MM.1S (cell line): ENCODE results near the gene KAT2B.
"Not testable (repeated sequence)": the region's sequence is repeated elsewhere in the genome, so short reads cannot be mapped to it uniquely, and the experiment has no call there.

Source experiments
- EZH2 ChIP-seq: fragments of 300-600 bp; sonication (generic); optimal IDR thresholded peaks from 2 replicates; pipeline ENCODE3; 2017; ENCODE audit warnings: low read depth, mild to moderate bottlenecking, antibody characterized with exemption, low read length, mixed read lengths
- EZH2phosphoT487 ChIP-seq: fragments of 300-600 bp; sonication (generic); IDR thresholded peaks from 2 replicates; pipeline ENCODE4 v1.6.1; 2018; ENCODE audit warnings: antibody characterized with exemption, low read length
- TF ChIP-seq, protein P1 (sequence below): fragments of 300-600 bp; sonication (generic); IDR thresholded peaks from 2 replicates; pipeline ENCODE4 v1.5.1; 2016; ENCODE audit warnings: antibody characterized with exemption, low read length, mixed read lengths

DNA sequence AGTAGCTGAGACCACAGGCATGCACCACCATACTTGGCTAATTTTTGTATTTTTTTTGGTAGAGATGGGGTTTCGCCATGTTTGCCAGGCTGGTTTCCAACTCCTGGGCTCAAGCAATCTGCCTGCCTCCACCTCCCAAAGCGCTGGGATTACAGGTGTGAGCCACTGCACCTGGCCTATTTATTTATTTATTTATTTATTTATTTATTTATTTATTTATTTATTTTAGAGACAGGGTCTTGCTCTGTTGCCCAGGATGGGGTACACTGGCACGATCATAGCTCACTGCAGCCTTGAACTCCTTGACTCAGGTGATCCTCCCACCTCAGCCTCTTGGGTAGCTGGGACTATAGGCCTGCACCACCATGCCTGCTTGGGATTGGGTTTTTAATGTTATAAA is 4.9 kb downstream of the KAT2B start:
- TF ChIP-seq, protein P1, sequence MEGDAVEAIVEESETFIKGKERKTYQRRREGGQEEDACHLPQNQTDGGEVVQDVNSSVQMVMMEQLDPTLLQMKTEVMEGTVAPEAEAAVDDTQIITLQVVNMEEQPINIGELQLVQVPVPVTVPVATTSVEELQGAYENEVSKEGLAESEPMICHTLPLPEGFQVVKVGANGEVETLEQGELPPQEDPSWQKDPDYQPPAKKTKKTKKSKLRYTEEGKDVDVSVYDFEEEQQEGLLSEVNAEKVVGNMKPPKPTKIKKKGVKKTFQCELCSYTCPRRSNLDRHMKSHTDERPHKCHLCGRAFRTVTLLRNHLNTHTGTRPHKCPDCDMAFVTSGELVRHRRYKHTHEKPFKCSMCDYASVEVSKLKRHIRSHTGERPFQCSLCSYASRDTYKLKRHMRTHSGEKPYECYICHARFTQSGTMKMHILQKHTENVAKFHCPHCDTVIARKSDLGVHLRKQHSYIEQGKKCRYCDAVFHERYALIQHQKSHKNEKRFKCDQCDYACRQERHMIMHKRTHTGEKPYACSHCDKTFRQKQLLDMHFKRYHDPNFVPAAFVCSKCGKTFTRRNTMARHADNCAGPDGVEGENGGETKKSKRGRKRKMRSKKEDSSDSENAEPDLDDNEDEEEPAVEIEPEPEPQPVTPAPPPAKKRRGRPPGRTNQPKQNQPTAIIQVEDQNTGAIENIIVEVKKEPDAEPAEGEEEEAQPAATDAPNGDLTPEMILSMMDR = not testable (repeated sequence)
- TF ChIP-seq EZH2phosphoT487, EZH2: not testable (repeated sequence)
